Fibroblast of skin of scalp (primary cell): ENCODE data around the gene B3GALNT2.
"Not testable (repeated sequence)": the region's sequence is repeated elsewhere in the genome, so short reads cannot be mapped to it uniquely, and the experiment has no call there.

Experiments
- DNase-seq: peaks from one replicate; pipeline ENCODE4 v3.0.0-alpha.2; 2013

The B3GALNT2 gene

GRCh38 chr1:235503403-235504121 is 690 bp downstream of the B3GALNT2 start:
- peak; percentile 43 for DNase-seq

- DNase-seq: no peak
These were observed 1.4 kb downstream of the B3GALNT2 start for GRCh38 chr1:235502601-235503402.

- DNase-seq: no peak
These were observed 3.2 kb downstream of the B3GALNT2 start for GRCh38 chr1:235500971-235501540.

- no peak for DNase-seq
These were observed 8.7 kb downstream of the B3GALNT2 start for GRCh38 chr1:235495551-235495950.

- DNase-seq: no peak
These were observed 9.2 kb downstream of the B3GALNT2 start for GRCh38 chr1:235495030-235495429.

GRCh38 chr1:235494531-235494930 is 9.7 kb downstream of the B3GALNT2 start:
- no peak for DNase-seq

GRCh38 chr1:235491644-235492043 is 12.6 kb downstream of the B3GALNT2 start:
- no peak for DNase-seq

- no peak for DNase-seq
These were observed 17.9 kb downstream of the B3GALNT2 start for GRCh38 chr1:235486321-235486720.

- DNase-seq: no peak
These were observed 18.7 kb downstream of the B3GALNT2 start for GRCh38 chr1:235485558-235485957.

GRCh38 chr1:235483090-235483489 is 21.2 kb downstream of the B3GALNT2 start:
- DNase-seq: no peak

- no peak for DNase-seq
These were observed 30.4 kb downstream of the B3GALNT2 start for GRCh38 chr1:235473806-235474205.

GRCh38 chr1:235470741-235471439 is 33.4 kb downstream of the B3GALNT2 start:
- no peak for DNase-seq

GRCh38 chr1:235469897-235470296 is 34.4 kb downstream of the B3GALNT2 start:
- not testable (repeated sequence) for DNase-seq

GRCh38 chr1:235468970-235469369 is 35.3 kb downstream of the B3GALNT2 start:
- peak; percentile 62 for DNase-seq

GRCh38 chr1:235468004-235468403 is 36.2 kb downstream of the B3GALNT2 start:
- DNase-seq: no peak

- no peak for DNase-seq
These were observed 39.2 kb downstream of the B3GALNT2 start for GRCh38 chr1:235465066-235465465.

- DNase-seq: not testable (repeated sequence)
These were observed 41.4 kb downstream of the B3GALNT2 start for GRCh38 chr1:235462832-235463231.

- no peak for DNase-seq
These were observed 42.3 kb downstream of the B3GALNT2 start for GRCh38 chr1:235461954-235462353.

GRCh38 chr1:235460770-235461169 is 43.5 kb downstream of the B3GALNT2 start:
- no peak for DNase-seq

GRCh38 chr1:235457856-235458255 is 46.4 kb downstream of the B3GALNT2 start:
- not testable (repeated sequence) for DNase-seq

GRCh38 chr1:235455823-235456222 is 48.4 kb downstream of the B3GALNT2 start:
- DNase-seq: no peak

GRCh38 chr1:235455097-235455496 is 49.2 kb downstream of the B3GALNT2 start:
- DNase-seq: no peak

GRCh38 chr1:235454021-235454420 is 50.2 kb downstream of the B3GALNT2 start:
- DNase-seq: no peak
